Sigmoid colon (tissue), 7 donors: Measurements from ENCODE around the gene TGFBR3L. TPM values are rescaled to one million over a fixed set of nuclear protein-coding genes. Genes with fewer than 3 reads are reported as not detected.
"Not testable (repeated sequence)": the region's sequence is repeated elsewhere in the genome, so short reads cannot be mapped to it uniquely, and the experiment has no call there.

Experiments used
- DNase-seq: peaks from one replicate; pipeline ENCODE4 v3.0.0-alpha.2; 2019
- H3K27ac ChIP-seq, 4 donors: fragments of 200-600 bp; sonication (generic); one replicate each; pipeline ENCODE4 v1.5.1; 2016 to 2019; ENCODE audit warnings: mild to moderate bottlenecking in 1 of 4
- H3K27me3 ChIP-seq, 3 donors: fragments of 200-600 bp; sonication (generic); one replicate each; pipeline ENCODE4 v1.5.1; 2019; ENCODE audit warnings: mild to moderate bottlenecking in 1 of 3
- H3K36me3 ChIP-seq, 4 donors: fragments of 200-600 bp; sonication (generic); one replicate each; pipeline ENCODE4 v1.5.1; 2016 to 2019
- H3K4me1 ChIP-seq, 4 donors: fragments of 200-600 bp; sonication (generic); one replicate each; pipeline ENCODE4 v1.5.1; 2017 to 2019
- H3K4me3 ChIP-seq, 4 donors: fragments of 200-600 bp; sonication (generic); one replicate each; pipeline ENCODE4 v1.5.1; 2017 to 2019; ENCODE audit warnings: mild to moderate bottlenecking in 2 of 4, moderate library complexity in 1 of 4
- H3K9me3 ChIP-seq, 4 donors: fragments of 200-600 bp in 3 of 4; sonication (generic) in 3 of 4; one replicate each; pipeline versions ENCODE4 v1.5.1 to v1.6.1; 2013 to 2019
- EP300 ChIP-seq, 4 donors: sonication (generic); formaldehyde crosslinking; IDR thresholded peaks; one replicate each; pipeline ENCODE4 v1.6.1; 2017; ENCODE audit warnings: antibody characterized with exemption in 4 of 4
- POLR2A ChIP-seq, 2 donors: fragments of 450-650 bp; IDR thresholded peaks; one replicate each; pipeline ENCODE4 v1.6.1; 2016; ENCODE audit warnings: antibody characterized with exemption in 2 of 2, mild to moderate bottlenecking in 2 of 2, moderate library complexity in 2 of 2
- POLR2AphosphoS5 ChIP-seq, 4 donors: sonication (generic); formaldehyde crosslinking; IDR thresholded peaks; one replicate each; pipeline ENCODE4 v1.6.1; 2017; ENCODE audit warnings: antibody characterized with exemption in 4 of 4
- WGBS, 2 donors: extraction: QIAGEN DNeasy Blood & Tissue Kit; methylation state at CpG; one replicate each; pipeline ENCODE4 v1.1.7; 2013; 5-methylcytosine and 5-hydroxymethylcytosine counted together
- intact Hi-C: fragments of 100-400 bp; cut with DNase I; formaldehyde crosslinking; loops from one replicate; pipeline ENCODE4 v1.15.1; 2023
- polyA plus RNA-seq, 3 donors: library from polyadenylated mRNA; stranded (reverse); fragments of 200-250 nt; gene quantifications; one replicate each; pipeline ENCODE4 v1.2.3, GENCODE V29; 2013
- total RNA-seq, 4 donors: library from RNA; depleted of rRNA; stranded (reverse); fragments of >200 nt; gene quantifications; one replicate each; pipeline ENCODE4 v1.1.0, GENCODE V29; 2016
- TF ChIP-seq, protein P1 (sequence below), 4 experiments: fragments of 450-650 bp in 3 of 4; fragments of 200-600 bp in 1 of 4; IDR thresholded peaks; one replicate each; pipeline ENCODE4 v1.5.1; 2016 to 2019; ENCODE audit warnings: antibody characterized with exemption in 4 of 4, mild to moderate bottlenecking in 3 of 4, moderate library complexity in 2 of 4
- donor health status: healthy with polysubstance abuse.
- donor health status: Bipolar disorder and iron deficiency.
- donor health status: healthy.

TGFBR3L gene
- total and polyA plus RNA-seq, 7 donors = 1.8 TPM; not detected in 6

- Histone ChIP-seq H3K27me3 (peaks cover 38 to 52% (median 52%) of the 10 kb centered on the region in 3 donors), H3K4me1 (peaks cover 0 to 66% (median 64%) of the 10 kb centered on the region in 4 donors), H3K4me3 (peak overlapping the region in 2 of 4 donors; percentile 38 to 42), H3K27ac (peak overlapping the region in 2 of 4 donors; percentile 27 to 81), H3K36me3 (peaks cover 11 to 19% (median 13%) of the 10 kb centered on the region in 4 donors)
- WGBS, 2 donors = 9 to 21% methylated on average over 28 to 29 of the region's 29 CpGs
- H3K9me3 ChIP-seq, DNase-seq, intact Hi-C loops: not testable (repeated sequence)
- TF ChIP-seq, protein P1, sequence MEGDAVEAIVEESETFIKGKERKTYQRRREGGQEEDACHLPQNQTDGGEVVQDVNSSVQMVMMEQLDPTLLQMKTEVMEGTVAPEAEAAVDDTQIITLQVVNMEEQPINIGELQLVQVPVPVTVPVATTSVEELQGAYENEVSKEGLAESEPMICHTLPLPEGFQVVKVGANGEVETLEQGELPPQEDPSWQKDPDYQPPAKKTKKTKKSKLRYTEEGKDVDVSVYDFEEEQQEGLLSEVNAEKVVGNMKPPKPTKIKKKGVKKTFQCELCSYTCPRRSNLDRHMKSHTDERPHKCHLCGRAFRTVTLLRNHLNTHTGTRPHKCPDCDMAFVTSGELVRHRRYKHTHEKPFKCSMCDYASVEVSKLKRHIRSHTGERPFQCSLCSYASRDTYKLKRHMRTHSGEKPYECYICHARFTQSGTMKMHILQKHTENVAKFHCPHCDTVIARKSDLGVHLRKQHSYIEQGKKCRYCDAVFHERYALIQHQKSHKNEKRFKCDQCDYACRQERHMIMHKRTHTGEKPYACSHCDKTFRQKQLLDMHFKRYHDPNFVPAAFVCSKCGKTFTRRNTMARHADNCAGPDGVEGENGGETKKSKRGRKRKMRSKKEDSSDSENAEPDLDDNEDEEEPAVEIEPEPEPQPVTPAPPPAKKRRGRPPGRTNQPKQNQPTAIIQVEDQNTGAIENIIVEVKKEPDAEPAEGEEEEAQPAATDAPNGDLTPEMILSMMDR (IDR thresholded peaks at IDR 0.05) = peak in 1 of 4 experiments; percentile 0
Measured at GRCh38 chr19:7918062-7918614, 3.5 kb downstream of the TGFBR3L start.

DNA sequence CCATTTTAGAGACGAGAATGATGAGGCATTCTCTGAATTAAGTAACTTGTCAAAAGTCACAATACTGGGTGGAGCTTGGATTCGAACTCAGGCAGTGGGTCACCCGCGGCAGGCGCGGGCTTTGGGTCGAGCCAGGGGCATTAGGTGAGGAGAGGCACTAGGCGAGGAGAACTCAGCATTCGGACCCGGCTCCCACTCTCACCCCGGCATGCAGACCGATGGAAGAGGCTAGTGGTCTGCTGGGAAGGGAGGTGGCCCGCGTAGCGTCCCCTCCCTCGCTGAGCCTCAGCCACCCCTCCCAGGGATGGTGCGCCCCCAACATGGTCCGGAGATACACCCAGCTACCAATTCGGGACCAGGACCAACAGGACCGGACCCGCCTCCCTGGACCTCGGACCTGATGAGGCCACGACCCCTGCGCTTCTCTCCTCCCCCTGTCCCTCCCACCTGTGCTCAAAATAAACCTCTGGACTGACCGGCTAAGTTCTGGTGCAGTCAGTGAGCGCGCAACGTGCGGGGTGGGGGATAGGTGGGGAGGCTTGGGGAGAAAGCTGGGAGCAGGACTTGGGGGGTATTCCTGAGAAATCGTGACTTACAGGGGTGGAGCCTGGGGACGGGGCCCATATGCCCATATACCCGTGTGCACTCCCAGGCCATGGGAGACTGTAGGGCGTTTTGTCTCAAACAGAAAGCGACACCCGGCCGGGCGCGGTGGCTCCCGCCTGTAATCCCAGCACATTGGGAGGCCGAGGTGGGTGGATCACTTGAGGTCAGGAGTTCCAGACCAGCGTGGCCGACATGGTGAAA, 4.2 kb downstream of the TGFBR3L start:
- Histone ChIP-seq H3K36me3 (peaks cover 11 to 16% (median 13%) of the 10 kb centered on the region in 4 donors), H3K27me3 (peaks cover 38 to 52% (median 52%) of the 10 kb centered on the region in 3 donors), H3K9me3 (no peaks in the 10 kb centered on the region), H3K27ac (peak overlapping the region in 3 of 4 donors; percentile 93 to 98 (median 97)), H3K4me1 (peaks cover 0 to 72% (median 71%) of the 10 kb centered on the region in 4 donors), H3K4me3 (no peak overlapping the region)
- TF ChIP-seq EP300 (IDR thresholded peaks at IDR 0.05) = no peak
- no peak for TF ChIP-seq POLR2AphosphoS5 (IDR thresholded peaks at IDR 0.05)
- no peak for TF ChIP-seq POLR2A (IDR thresholded peaks at IDR 0.05)
- TF ChIP-seq, protein P1 (IDR thresholded peaks at IDR 0.05) = no peak
- DNase-seq = no peak
- intact Hi-C loops = no loop called here
- 28 to 39% methylated on average over 42 of the region's 42 CpGs for WGBS, 2 donors

- intact Hi-C loops = loop anchor here (2.0 to 10.0 kb wide), 4 partner anchors 15 to 1185 kb away; partner anchors contain the start of genes ANGPTL4, GPR108, MBD3L1 and TRIP10
- Histone ChIP-seq H3K27me3 (peaks cover 38 to 47% (median 44%) of the 10 kb centered on the region in 3 donors), H3K4me3 (peak within 1 kb of the TSS; percentile 70 to 87 (median 74)), H3K27ac (peak within 1 kb of the TSS; percentile 93 to 98 (median 96)), H3K9me3 (no peaks in the 10 kb centered on the region), H3K36me3 (peaks cover 11 to 16% (median 13%) of the 10 kb centered on the region in 4 donors), H3K4me1 (peaks cover 0 to 83% (median 81%) of the 10 kb centered on the region in 4 donors)
- 2 to 4% methylated on average over 62 of the region's 62 CpGs for WGBS, 2 donors
- peak; percentile 98 for DNase-seq
- TF ChIP-seq, protein P1 (IDR thresholded peaks at IDR 0.05) = no peak
- TF ChIP-seq POLR2A (IDR thresholded peaks at IDR 0.05) (peak; percentile 22 to 59), POLR2AphosphoS5 (IDR thresholded peaks at IDR 0.05) (peak; percentile 68 to 90 (median 87)), EP300 (IDR thresholded peaks at IDR 0.05) (peak in 1 of 4 donors; percentile 64)
Measured at GRCh38 chr19:7919610-7920518, 5.2 kb downstream of the TGFBR3L start, which contains the start of gene SNAPC2. Gene SNAPC2 (plus strand): TSS chr19:7920338. CDS start chr19:7920367, 29 bp downstream.
